Hepatocyte (in vitro differentiated cells): ENCODE measurements around the gene KIAA0586.

Experiments
- EZH2 ChIP-seq: fragments of 200-600 bp; sonication (generic); IDR thresholded peaks from 2 replicates; pipeline ENCODE4 v1.6.1; 2016; ENCODE audit warnings: antibody characterized with exemption, mild to moderate bottlenecking, borderline replicate concordance
- EZH2phosphoT487 ChIP-seq: fragments of 200-600 bp; sonication (generic); IDR thresholded peaks from one replicate; pipeline ENCODE4 v1.6.1; 2018; ENCODE audit warnings: antibody characterized with exemption, mild to moderate bottlenecking, low read depth, moderate library complexity; ENCODE audit not compliant: unreplicated experiment, severe bottlenecking
- TF ChIP-seq, protein P1 (sequence below): fragments of 200-600 bp; sonication (generic); IDR thresholded peaks from 2 replicates; pipeline ENCODE4 v1.5.1; 2016; ENCODE audit warnings: antibody characterized with exemption, mild to moderate bottlenecking; ENCODE audit not compliant: poor library complexity

DNA sequence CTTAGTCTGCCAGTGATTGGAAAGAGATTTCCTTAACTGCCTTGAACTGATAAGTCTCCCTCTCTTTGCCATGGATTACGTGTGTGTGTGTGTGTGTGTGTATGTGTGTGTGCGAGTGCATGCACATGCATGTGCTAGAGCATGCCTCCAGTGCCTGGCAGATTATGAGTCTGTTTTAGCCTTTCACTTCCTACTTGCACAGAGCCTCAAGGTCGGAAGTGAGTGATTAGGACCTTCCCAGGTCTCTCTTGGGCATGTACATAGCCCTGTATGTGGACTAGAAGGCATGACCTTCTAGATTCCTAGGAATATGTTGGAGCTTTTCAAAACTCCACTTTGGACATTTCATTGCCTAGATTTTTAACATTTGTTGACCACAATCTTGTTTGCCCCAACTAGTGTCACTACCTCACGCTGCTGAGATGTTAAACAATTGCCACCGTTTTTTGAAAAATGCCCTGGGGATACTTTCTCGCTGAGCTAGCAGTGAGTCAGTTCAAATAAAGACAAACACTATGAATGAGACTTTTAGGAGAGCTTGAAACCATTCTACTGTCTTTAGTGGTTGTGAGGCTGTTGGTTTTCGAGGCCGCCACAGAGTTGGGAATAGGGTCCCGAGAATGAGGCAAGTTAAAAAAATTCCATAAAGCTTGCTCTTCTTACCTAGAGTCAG, 28.2 kb downstream of the KIAA0586 start:
- TF ChIP-seq, protein P1, sequence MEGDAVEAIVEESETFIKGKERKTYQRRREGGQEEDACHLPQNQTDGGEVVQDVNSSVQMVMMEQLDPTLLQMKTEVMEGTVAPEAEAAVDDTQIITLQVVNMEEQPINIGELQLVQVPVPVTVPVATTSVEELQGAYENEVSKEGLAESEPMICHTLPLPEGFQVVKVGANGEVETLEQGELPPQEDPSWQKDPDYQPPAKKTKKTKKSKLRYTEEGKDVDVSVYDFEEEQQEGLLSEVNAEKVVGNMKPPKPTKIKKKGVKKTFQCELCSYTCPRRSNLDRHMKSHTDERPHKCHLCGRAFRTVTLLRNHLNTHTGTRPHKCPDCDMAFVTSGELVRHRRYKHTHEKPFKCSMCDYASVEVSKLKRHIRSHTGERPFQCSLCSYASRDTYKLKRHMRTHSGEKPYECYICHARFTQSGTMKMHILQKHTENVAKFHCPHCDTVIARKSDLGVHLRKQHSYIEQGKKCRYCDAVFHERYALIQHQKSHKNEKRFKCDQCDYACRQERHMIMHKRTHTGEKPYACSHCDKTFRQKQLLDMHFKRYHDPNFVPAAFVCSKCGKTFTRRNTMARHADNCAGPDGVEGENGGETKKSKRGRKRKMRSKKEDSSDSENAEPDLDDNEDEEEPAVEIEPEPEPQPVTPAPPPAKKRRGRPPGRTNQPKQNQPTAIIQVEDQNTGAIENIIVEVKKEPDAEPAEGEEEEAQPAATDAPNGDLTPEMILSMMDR, result no peak
- TF ChIP-seq EZH2phosphoT487, result no peak
- no peak for TF ChIP-seq EZH2
